GM12892 (cell line): ENCODE data around the gene TBX5.

ENCODE experiments used
- POLR2A ChIP-seq: IDR thresholded peaks from 2 replicates; pipeline ENCODE4 v1.6.1; 2011; ENCODE audit warnings: low read depth, low read length, control low read depth
- POLR2AphosphoS5 ChIP-seq: IDR thresholded peaks from 2 replicates; pipeline ENCODE4 v1.6.1; 2011; ENCODE audit warnings: low read depth, low read length, control low read depth

- TF ChIP-seq POLR2AphosphoS5 (no peak), POLR2A (no peak)
Observed at GRCh38 chr12:114451657-114452056, 45.7 kb upstream of the TBX5 start.
